ENCODE data around the gene IGSF9B.

Gene IGSF9B

GRCh38 chr11:133949129-133949528 is 7.6 kb downstream of the IGSF9B start:
- no peaks in the 10 kb centered on the region for H3K9me3 ChIP-seq (ENCODE audit: control insufficient read depth, low read length)
- H3K4me3 ChIP-seq (ENCODE audit: insufficient read depth, low read depth, low read length) = no peak overlapping the region
- 87 to 95% methylated on average over 6 of the region's 6 CpGs for WGBS, 2 experiments
- no peak overlapping the region for H3K27ac ChIP-seq (ENCODE audit: insufficient read depth, low read depth, low read length, poor library complexity, severe bottlenecking)
- H3K27me3 ChIP-seq (ENCODE audit: control insufficient read depth, insufficient read depth, low read length, poor library complexity, severe bottlenecking) = peaks cover 16% of the 10 kb centered on the region
- peaks cover 72% of the 10 kb centered on the region for H3K4me1 ChIP-seq (ENCODE audit: control insufficient read depth, insufficient read depth, low read length)
- H3K36me3 ChIP-seq (ENCODE audit: control insufficient read depth, insufficient read depth, low read length) = no peaks in the 10 kb centered on the region

GRCh38 chr11:133948711-133949110 is 8.1 kb downstream of the IGSF9B start:
- H3K4me1 ChIP-seq (ENCODE audit: control insufficient read depth, insufficient read depth, low read length) = peaks cover 72% of the 10 kb centered on the region
- H3K27ac ChIP-seq (ENCODE audit: insufficient read depth, low read depth, low read length, poor library complexity, severe bottlenecking) = no peak overlapping the region
- H3K27me3 ChIP-seq (ENCODE audit: control insufficient read depth, insufficient read depth, low read length, poor library complexity, severe bottlenecking) = peaks cover 12% of the 10 kb centered on the region
- no peaks in the 10 kb centered on the region for H3K9me3 ChIP-seq (ENCODE audit: control insufficient read depth, low read length)
- H3K4me3 ChIP-seq (ENCODE audit: insufficient read depth, low read depth, low read length) = no peak overlapping the region
- WGBS, 2 experiments = 52 to 53% methylated on average over 9 of the region's 9 CpGs
- no peaks in the 10 kb centered on the region for H3K36me3 ChIP-seq (ENCODE audit: control insufficient read depth, insufficient read depth, low read length)

GRCh38 chr11:133947321-133947756 is 9.4 kb downstream of the IGSF9B start:
- Histone ChIP-seq H3K27me3 (ENCODE audit: control insufficient read depth, insufficient read depth, low read length, poor library complexity, severe bottlenecking) (peaks cover 10% of the 10 kb centered on the region), H3K4me3 (ENCODE audit: insufficient read depth, low read depth, low read length) (no peak overlapping the region), H3K9me3 (ENCODE audit: control insufficient read depth, low read length) (no peaks in the 10 kb centered on the region), H3K27ac (ENCODE audit: insufficient read depth, low read depth, low read length, poor library complexity, severe bottlenecking) (no peak overlapping the region), H3K4me1 (ENCODE audit: control insufficient read depth, insufficient read depth, low read length) (peaks cover 64% of the 10 kb centered on the region), H3K36me3 (ENCODE audit: control insufficient read depth, insufficient read depth, low read length) (no peaks in the 10 kb centered on the region)
- WGBS, 2 experiments = 10% methylated on average over 11 of the region's 11 CpGs

- no peak overlapping the region for H3K4me3 ChIP-seq (ENCODE audit: insufficient read depth, low read depth, low read length)
- peaks cover 8% of the 10 kb centered on the region for H3K27me3 ChIP-seq (ENCODE audit: control insufficient read depth, insufficient read depth, low read length, poor library complexity, severe bottlenecking)
- no peak overlapping the region for H3K27ac ChIP-seq (ENCODE audit: insufficient read depth, low read depth, low read length, poor library complexity, severe bottlenecking)
- no peaks in the 10 kb centered on the region for H3K9me3 ChIP-seq (ENCODE audit: control insufficient read depth, low read length)
- WGBS, 2 experiments = 23% methylated on average over 26 of the region's 26 CpGs
- H3K36me3 ChIP-seq (ENCODE audit: control insufficient read depth, insufficient read depth, low read length) = no peaks in the 10 kb centered on the region
- peaks cover 58% of the 10 kb centered on the region for H3K4me1 ChIP-seq (ENCODE audit: control insufficient read depth, insufficient read depth, low read length)
Observed at GRCh38 chr11:133946541-133947318, 10.0 kb downstream of the IGSF9B start.

GRCh38 chr11:133946051-133946450 is 10.7 kb downstream of the IGSF9B start:
- H3K4me3 ChIP-seq (ENCODE audit: insufficient read depth, low read depth, low read length) = no peak overlapping the region
- no peaks in the 10 kb centered on the region for H3K9me3 ChIP-seq (ENCODE audit: control insufficient read depth, low read length)
- H3K36me3 ChIP-seq (ENCODE audit: control insufficient read depth, insufficient read depth, low read length) = no peaks in the 10 kb centered on the region
- WGBS, 2 experiments = 83 to 86% methylated on average over 19 to 20 of the region's 20 CpGs
- H3K4me1 ChIP-seq (ENCODE audit: control insufficient read depth, insufficient read depth, low read length) = peaks cover 51% of the 10 kb centered on the region
- peaks cover 2% of the 10 kb centered on the region for H3K27me3 ChIP-seq (ENCODE audit: control insufficient read depth, insufficient read depth, low read length, poor library complexity, severe bottlenecking)
- H3K27ac ChIP-seq (ENCODE audit: insufficient read depth, low read depth, low read length, poor library complexity, severe bottlenecking) = no peak overlapping the region

GRCh38 chr11:133945087-133945974 is 11.4 kb downstream of the IGSF9B start:
- WGBS, 2 experiments = 79 to 81% methylated on average over 27 of the region's 27 CpGs
- H3K9me3 ChIP-seq (ENCODE audit: control insufficient read depth, low read length) = no peaks in the 10 kb centered on the region
- no peak overlapping the region for H3K4me3 ChIP-seq (ENCODE audit: insufficient read depth, low read depth, low read length)
- peaks cover 44% of the 10 kb centered on the region for H3K4me1 ChIP-seq (ENCODE audit: control insufficient read depth, insufficient read depth, low read length)
- H3K27me3 ChIP-seq (ENCODE audit: control insufficient read depth, insufficient read depth, low read length, poor library complexity, severe bottlenecking) = no peaks in the 10 kb centered on the region
- no peak overlapping the region for H3K27ac ChIP-seq (ENCODE audit: insufficient read depth, low read depth, low read length, poor library complexity, severe bottlenecking)
- no peaks in the 10 kb centered on the region for H3K36me3 ChIP-seq (ENCODE audit: control insufficient read depth, insufficient read depth, low read length)

- Histone ChIP-seq H3K27me3 (ENCODE audit: control insufficient read depth, insufficient read depth, low read length, poor library complexity, severe bottlenecking) (no peaks in the 10 kb centered on the region), H3K4me3 (ENCODE audit: insufficient read depth, low read depth, low read length) (no peak overlapping the region), H3K9me3 (ENCODE audit: control insufficient read depth, low read length) (no peaks in the 10 kb centered on the region), H3K36me3 (ENCODE audit: control insufficient read depth, insufficient read depth, low read length) (no peaks in the 10 kb centered on the region), H3K27ac (ENCODE audit: insufficient read depth, low read depth, low read length, poor library complexity, severe bottlenecking) (no peak overlapping the region), H3K4me1 (ENCODE audit: control insufficient read depth, insufficient read depth, low read length) (peaks cover 43% of the 10 kb centered on the region)
- WGBS, 2 experiments = 95 to 96% methylated on average over 12 of the region's 12 CpGs
Observed at GRCh38 chr11:133943950-133944698, 12.6 kb downstream of the IGSF9B start.

- Histone ChIP-seq H3K27ac (ENCODE audit: insufficient read depth, low read depth, low read length, poor library complexity, severe bottlenecking) (no peak overlapping the region), H3K9me3 (ENCODE audit: control insufficient read depth, low read length) (no peaks in the 10 kb centered on the region), H3K4me1 (ENCODE audit: control insufficient read depth, insufficient read depth, low read length) (peaks cover 29% of the 10 kb centered on the region), H3K4me3 (ENCODE audit: insufficient read depth, low read depth, low read length) (no peak overlapping the region), H3K36me3 (ENCODE audit: control insufficient read depth, insufficient read depth, low read length) (no peaks in the 10 kb centered on the region), H3K27me3 (ENCODE audit: control insufficient read depth, insufficient read depth, low read length, poor library complexity, severe bottlenecking) (no peaks in the 10 kb centered on the region)
- WGBS, 2 experiments = 83 to 90% methylated on average over 7 of the region's 7 CpGs
Observed at GRCh38 chr11:133942577-133942976, 14.2 kb downstream of the IGSF9B start.

GRCh38 chr11:133941546-133941945 is 15.2 kb downstream of the IGSF9B start:
- Histone ChIP-seq H3K4me1 (ENCODE audit: control insufficient read depth, insufficient read depth, low read length) (peaks cover 19% of the 10 kb centered on the region), H3K9me3 (ENCODE audit: control insufficient read depth, low read length) (no peaks in the 10 kb centered on the region), H3K27me3 (ENCODE audit: control insufficient read depth, insufficient read depth, low read length, poor library complexity, severe bottlenecking) (no peaks in the 10 kb centered on the region), H3K36me3 (ENCODE audit: control insufficient read depth, insufficient read depth, low read length) (no peaks in the 10 kb centered on the region), H3K4me3 (ENCODE audit: insufficient read depth, low read depth, low read length) (no peak overlapping the region), H3K27ac (ENCODE audit: insufficient read depth, low read depth, low read length, poor library complexity, severe bottlenecking) (no peak overlapping the region)
- 91 to 95% methylated on average over 13 of the region's 13 CpGs for WGBS, 2 experiments
